H1 (cell line): ENCODE results near the gene PAX6.

Experiments used
- BRCA1 ChIP-seq: IDR thresholded peaks from 2 replicates; pipeline ENCODE4 v1.6.1; 2012; ENCODE audit warnings: low read depth, low read length, improper control_type of control experiment
- CHD2 ChIP-seq: IDR thresholded peaks from 2 replicates; pipeline ENCODE4 v1.6.1; 2012; ENCODE audit warnings: low read length, improper control_type of control experiment
- EP300 ChIP-seq, 2 experiments: IDR thresholded peaks; 1 replicate in 1 of 2; 2 replicates in 1 of 2; pipeline ENCODE4 v1.6.1; 2011 to 2012; ENCODE audit warnings: low read depth in 2 of 2, low read length in 2 of 2, mild to moderate bottlenecking in 2 of 2, borderline replicate concordance in 1 of 2, inconsistent platforms in 1 of 2, moderate library complexity in 1 of 2
- EZH2 ChIP-seq: fragments of 200-600 bp; sonication (generic); IDR thresholded peaks from 2 replicates; pipeline ENCODE4 v1.7.1; 2012; ENCODE audit warnings: low read depth, mild to moderate bottlenecking, moderate library complexity, low read length, inconsistent platforms; ENCODE audit not compliant: severe bottlenecking
- FOSL1 ChIP-seq: IDR thresholded peaks from 2 replicates; pipeline ENCODE4 v1.6.1; 2011; ENCODE audit warnings: mild to moderate bottlenecking, low read depth, low read length, moderate library complexity; ENCODE audit not compliant: insufficient read depth
- POLR2A ChIP-seq, 2 experiments: IDR thresholded peaks; 1 replicate in 1 of 2; 2 replicates in 1 of 2; pipeline ENCODE4 v1.6.1; 2011; ENCODE audit warnings: low read depth in 2 of 2, low read length in 2 of 2, mild to moderate bottlenecking in 2 of 2; ENCODE audit errors: control extremely low read depth in 1 of 2
- POLR2AphosphoS5 ChIP-seq: IDR thresholded peaks from 2 replicates; pipeline ENCODE4 v1.6.1; 2011; ENCODE audit warnings: low read depth, low read length
- RAD21 ChIP-seq, 2 experiments: IDR thresholded peaks in 1 of 2; conservative IDR thresholded peaks in 1 of 2; 2 replicates each; pipeline ENCODE4 v1.6.1; 2011; ENCODE audit warnings: low read depth in 2 of 2, low read length in 2 of 2, improper control_type of control experiment in 1 of 2, inconsistent platforms in 1 of 2, mild to moderate bottlenecking in 1 of 2, moderate library complexity in 1 of 2
- TEAD4 ChIP-seq: IDR thresholded peaks from 2 replicates; pipeline ENCODE4 v1.6.1; 2012; ENCODE audit warnings: low read depth, low read length, inconsistent platforms, mixed read lengths
- TF ChIP-seq, protein P1 (sequence below), 3 experiments: IDR thresholded peaks; 1 replicate in 2 of 3; 2 replicates in 1 of 3; pipeline versions ENCODE4 v1.5.1 to v1.6.1; 2011; ENCODE audit warnings: low read length in 3 of 3, mild to moderate bottlenecking in 3 of 3, inconsistent platforms in 2 of 3, low read depth in 1 of 3, moderate library complexity in 1 of 3; ENCODE audit not compliant: insufficient read depth in 1 of 3; ENCODE audit errors: control extremely low read depth in 1 of 3
- TF ChIP-seq, protein P2 (sequence below): IDR thresholded peaks from 2 replicates; pipeline ENCODE4 v1.6.1; 2011; ENCODE audit warnings: low read depth, mild to moderate bottlenecking, low read length; ENCODE audit not compliant: insufficient read depth

DNA sequence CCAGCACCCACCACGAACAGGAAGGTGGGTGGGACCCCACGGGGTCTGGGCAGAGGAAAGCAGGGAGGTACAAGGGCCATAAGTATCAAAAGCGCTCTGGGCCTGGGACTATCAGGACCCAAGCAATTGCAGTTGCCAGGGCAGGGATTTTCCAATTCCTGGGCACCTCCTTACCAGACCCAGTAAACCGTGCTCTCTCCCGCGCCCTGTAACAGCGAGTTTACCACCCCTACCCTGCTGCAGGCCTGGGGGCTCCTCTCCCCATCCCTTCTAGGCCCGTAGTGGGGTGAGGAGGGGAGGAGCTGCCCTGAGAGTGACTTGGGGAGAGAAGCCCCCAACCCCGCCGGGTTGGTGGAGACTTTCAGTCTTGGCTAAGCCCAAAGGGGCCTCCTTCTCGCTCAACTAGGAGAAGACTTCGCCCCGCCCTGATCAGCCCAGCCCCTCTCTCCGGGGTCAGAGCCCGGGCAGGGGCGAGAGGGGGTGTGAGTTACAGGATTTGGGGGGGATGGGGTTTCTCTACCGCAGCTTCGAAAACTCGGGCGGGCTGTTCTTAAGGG lies 5.4 kb downstream of the PAX6 start:
- TF ChIP-seq POLR2A (IDR thresholded peaks at IDR 0.05; ENCODE audit: control extremely low read depth in 1 of 2, low read depth in 2 of 2, low read length in 2 of 2), result no peak
- no peak for TF ChIP-seq BRCA1
- TF ChIP-seq, protein P1, sequence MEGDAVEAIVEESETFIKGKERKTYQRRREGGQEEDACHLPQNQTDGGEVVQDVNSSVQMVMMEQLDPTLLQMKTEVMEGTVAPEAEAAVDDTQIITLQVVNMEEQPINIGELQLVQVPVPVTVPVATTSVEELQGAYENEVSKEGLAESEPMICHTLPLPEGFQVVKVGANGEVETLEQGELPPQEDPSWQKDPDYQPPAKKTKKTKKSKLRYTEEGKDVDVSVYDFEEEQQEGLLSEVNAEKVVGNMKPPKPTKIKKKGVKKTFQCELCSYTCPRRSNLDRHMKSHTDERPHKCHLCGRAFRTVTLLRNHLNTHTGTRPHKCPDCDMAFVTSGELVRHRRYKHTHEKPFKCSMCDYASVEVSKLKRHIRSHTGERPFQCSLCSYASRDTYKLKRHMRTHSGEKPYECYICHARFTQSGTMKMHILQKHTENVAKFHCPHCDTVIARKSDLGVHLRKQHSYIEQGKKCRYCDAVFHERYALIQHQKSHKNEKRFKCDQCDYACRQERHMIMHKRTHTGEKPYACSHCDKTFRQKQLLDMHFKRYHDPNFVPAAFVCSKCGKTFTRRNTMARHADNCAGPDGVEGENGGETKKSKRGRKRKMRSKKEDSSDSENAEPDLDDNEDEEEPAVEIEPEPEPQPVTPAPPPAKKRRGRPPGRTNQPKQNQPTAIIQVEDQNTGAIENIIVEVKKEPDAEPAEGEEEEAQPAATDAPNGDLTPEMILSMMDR (IDR thresholded peaks at IDR 0.05; ENCODE audit: control extremely low read depth in 1 of 3, insufficient read depth in 1 of 3, low read depth in 1 of 3, low read length in 3 of 3), result no peak
- peak; percentile 45 for TF ChIP-seq EZH2
- no peak for TF ChIP-seq EP300 (IDR thresholded peaks at IDR 0.05; ENCODE audit: borderline replicate concordance in 1 of 2, low read depth in 2 of 2, low read length in 2 of 2)
- no peak for TF ChIP-seq TEAD4
- no peak for TF ChIP-seq RAD21 (IDR thresholded peaks at IDR 0.05 in 1 of 2, conservative IDR thresholded peaks at IDR 0.05 in 1 of 2; ENCODE audit: low read depth in 2 of 2, low read length in 2 of 2)
- no peak for TF ChIP-seq POLR2AphosphoS5
- no peak for TF ChIP-seq CHD2
- TF ChIP-seq FOSL1, result no peak
- TF ChIP-seq, protein P2, sequence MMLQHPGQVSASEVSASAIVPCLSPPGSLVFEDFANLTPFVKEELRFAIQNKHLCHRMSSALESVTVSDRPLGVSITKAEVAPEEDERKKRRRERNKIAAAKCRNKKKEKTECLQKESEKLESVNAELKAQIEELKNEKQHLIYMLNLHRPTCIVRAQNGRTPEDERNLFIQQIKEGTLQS, result no peak
